KMS-11 (cell line): ENCODE data around the gene ELP5.

Experiments used
- H2AFZ ChIP-seq: fragments of 200-600 bp; sonication (generic); 2 replicates; pipeline ENCODE4 v1.6.1; 2016; ENCODE audit warnings: antibody characterized with exemption, mixed run types, low read depth
- H3K27ac ChIP-seq: fragments of 200-600 bp; sonication (generic); 2 replicates; pipeline ENCODE4 v1.6.1; 2016; ENCODE audit warnings: mild to moderate bottlenecking, mixed run types
- H3K27me3 ChIP-seq: fragments of 200-600 bp; sonication (generic); 2 replicates; pipeline ENCODE4 v1.6.1; 2017; ENCODE audit warnings: mild to moderate bottlenecking, low read depth, mixed run types, moderate library complexity; ENCODE audit not compliant: insufficient read depth
- H3K36me3 ChIP-seq: fragments of 200-600 bp; sonication (generic); 2 replicates; pipeline ENCODE4 v1.6.1; 2017; ENCODE audit warnings: mild to moderate bottlenecking, mixed run types; ENCODE audit not compliant: insufficient read depth
- H3K4me1 ChIP-seq: fragments of 200-600 bp; sonication (generic); 2 replicates; pipeline ENCODE4 v1.6.1; 2016; ENCODE audit warnings: mild to moderate bottlenecking, low read depth, mixed run types; ENCODE audit not compliant: poor library complexity, severe bottlenecking
- H3K4me2 ChIP-seq: fragments of 200-600 bp; sonication (generic); 2 replicates; pipeline ENCODE4 v1.7.0; 2016; ENCODE audit warnings: mild to moderate bottlenecking, mixed run types
- H3K4me3 ChIP-seq: fragments of 200-600 bp; sonication (generic); IDR thresholded peaks from 2 replicates; pipeline ENCODE4 v1.6.1; 2017; ENCODE audit warnings: low read depth, low read length, mixed read lengths; ENCODE audit not compliant: insufficient read depth
- H3K79me2 ChIP-seq: fragments of 200-600 bp; sonication (generic); 2 replicates; pipeline ENCODE4 v1.6.1; 2016; ENCODE audit warnings: low read depth, mixed run types; ENCODE audit not compliant: insufficient read depth
- H3K9ac ChIP-seq: fragments of 200-600 bp; sonication (generic); 2 replicates; pipeline ENCODE4 v1.6.1; 2016; ENCODE audit warnings: mild to moderate bottlenecking, mixed run types
- H4K20me1 ChIP-seq: fragments of 200-600 bp; sonication (generic); 2 replicates; pipeline ENCODE4 v1.6.1; 2016; ENCODE audit warnings: mild to moderate bottlenecking, mixed run types; ENCODE audit not compliant: insufficient read depth
- TF ChIP-seq, protein P1 (sequence below): fragments of 200-600 bp; sonication (generic); conservative IDR thresholded peaks from 2 replicates; pipeline ENCODE4 v1.6.1; 2017; ENCODE audit warnings: low read depth, mild to moderate bottlenecking, antibody characterized with exemption, low read length, moderate library complexity, mixed read lengths

ELP5 gene

DNA sequence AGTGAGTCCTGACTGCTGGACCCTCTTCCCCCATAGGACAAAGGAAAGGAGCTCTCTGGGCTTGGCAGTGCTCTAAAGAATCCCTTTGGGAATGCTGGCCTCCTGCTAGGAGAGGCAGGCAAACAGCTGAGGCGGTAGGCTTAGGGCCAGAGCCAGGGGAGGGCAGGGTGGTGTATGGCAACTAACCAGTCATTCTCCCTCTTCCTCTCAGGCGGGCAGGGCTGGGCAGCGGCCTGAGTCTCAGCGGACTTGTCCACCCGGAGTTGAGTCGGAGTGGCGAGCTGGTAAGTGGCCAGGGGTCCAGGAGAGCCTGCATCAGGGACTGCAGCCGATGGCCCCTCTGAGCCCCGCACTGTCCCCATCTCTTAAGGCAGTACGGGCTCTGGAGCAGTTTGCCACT lies 27.9 kb upstream of the ELP5 start:
- H3K27me3 ChIP-seq, result no peaks in the 10 kb centered on the region
- no peak overlapping the region for H2AFZ ChIP-seq
- H3K9ac ChIP-seq, result no peak overlapping the region
- no peak overlapping the region for H3K4me3 ChIP-seq
- no peak overlapping the region for H3K27ac ChIP-seq
- H3K4me1 ChIP-seq, result no peaks in the 10 kb centered on the region
- H4K20me1 ChIP-seq, result no peaks in the 10 kb centered on the region
- no peaks in the 10 kb centered on the region for H3K36me3 ChIP-seq
- H3K79me2 ChIP-seq, result no peaks in the 10 kb centered on the region
- TF ChIP-seq, protein P1, sequence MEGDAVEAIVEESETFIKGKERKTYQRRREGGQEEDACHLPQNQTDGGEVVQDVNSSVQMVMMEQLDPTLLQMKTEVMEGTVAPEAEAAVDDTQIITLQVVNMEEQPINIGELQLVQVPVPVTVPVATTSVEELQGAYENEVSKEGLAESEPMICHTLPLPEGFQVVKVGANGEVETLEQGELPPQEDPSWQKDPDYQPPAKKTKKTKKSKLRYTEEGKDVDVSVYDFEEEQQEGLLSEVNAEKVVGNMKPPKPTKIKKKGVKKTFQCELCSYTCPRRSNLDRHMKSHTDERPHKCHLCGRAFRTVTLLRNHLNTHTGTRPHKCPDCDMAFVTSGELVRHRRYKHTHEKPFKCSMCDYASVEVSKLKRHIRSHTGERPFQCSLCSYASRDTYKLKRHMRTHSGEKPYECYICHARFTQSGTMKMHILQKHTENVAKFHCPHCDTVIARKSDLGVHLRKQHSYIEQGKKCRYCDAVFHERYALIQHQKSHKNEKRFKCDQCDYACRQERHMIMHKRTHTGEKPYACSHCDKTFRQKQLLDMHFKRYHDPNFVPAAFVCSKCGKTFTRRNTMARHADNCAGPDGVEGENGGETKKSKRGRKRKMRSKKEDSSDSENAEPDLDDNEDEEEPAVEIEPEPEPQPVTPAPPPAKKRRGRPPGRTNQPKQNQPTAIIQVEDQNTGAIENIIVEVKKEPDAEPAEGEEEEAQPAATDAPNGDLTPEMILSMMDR, result no peak
- no peak overlapping the region for H3K4me2 ChIP-seq

DNA sequence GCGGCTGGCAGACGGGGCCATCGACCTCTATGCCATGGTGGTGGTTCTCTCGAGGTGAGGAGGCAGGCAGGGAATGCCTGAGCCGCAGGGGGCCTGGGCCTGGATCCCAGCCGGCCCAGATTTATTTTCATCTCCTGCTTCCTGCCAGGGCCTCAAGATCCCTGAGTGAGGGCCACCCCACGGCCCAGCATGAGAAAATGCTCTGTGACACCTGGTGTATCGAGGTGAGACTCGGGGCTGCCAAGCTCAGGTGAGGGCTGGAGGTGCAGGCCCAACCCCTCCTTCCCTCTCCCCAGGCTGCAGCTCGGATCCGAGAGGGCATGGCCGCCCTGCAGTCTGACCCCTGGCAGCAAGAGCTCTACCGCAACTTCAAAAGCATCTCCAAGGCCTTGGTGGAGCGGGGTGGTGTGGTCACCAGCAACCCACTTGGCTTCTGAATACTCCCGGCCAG lies 27.3 kb upstream of the ELP5 start:
- Histone ChIP-seq H3K27me3 (no peaks in the 10 kb centered on the region), H3K36me3 (no peaks in the 10 kb centered on the region), H3K4me1 (no peaks in the 10 kb centered on the region), H2AFZ (no peak overlapping the region), H3K9ac (no peak overlapping the region), H3K4me2 (no peak overlapping the region), H3K4me3 (no peak overlapping the region), H3K27ac (no peak overlapping the region), H4K20me1 (no peaks in the 10 kb centered on the region), H3K79me2 (no peaks in the 10 kb centered on the region)
- TF ChIP-seq, protein P1, result no peak

DNA sequence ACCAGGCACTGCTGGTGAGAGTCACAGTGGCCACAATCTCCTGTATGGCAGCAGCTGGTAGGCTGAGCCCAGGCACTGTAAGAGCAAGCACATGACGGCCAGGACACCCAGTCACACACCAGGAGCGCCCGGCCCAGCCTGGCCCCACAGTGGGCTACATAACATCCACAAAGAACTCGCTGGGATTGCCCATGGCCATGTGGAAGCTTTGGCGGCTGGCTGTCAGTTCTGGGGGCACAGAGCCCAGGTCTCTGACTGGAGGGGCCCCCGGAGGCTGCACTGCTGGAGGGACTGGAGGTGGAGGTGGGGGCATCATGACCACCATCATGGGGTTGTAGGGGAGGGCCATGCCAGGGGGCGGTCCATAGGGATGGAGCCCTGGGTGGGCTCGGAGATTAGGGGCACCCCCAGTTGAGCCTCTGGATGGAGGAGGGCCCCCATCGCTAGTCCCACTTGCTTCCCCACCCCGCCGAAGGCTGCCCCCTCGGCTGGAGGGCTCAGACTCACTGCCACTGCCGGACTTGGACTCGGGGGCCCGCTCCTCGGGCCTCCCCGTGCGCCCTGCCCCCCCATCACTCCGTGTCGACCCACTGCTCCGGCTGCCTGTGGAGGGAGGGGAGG lies 26.2 kb upstream of the ELP5 start:
- TF ChIP-seq, protein P1, result no peak
- H3K36me3 ChIP-seq, result no peaks in the 10 kb centered on the region
- no peak overlapping the region for H3K27ac ChIP-seq
- H3K27me3 ChIP-seq, result no peaks in the 10 kb centered on the region
- H2AFZ ChIP-seq, result no peak overlapping the region
- H4K20me1 ChIP-seq, result no peaks in the 10 kb centered on the region
- H3K79me2 ChIP-seq, result no peaks in the 10 kb centered on the region
- no peak overlapping the region for H3K9ac ChIP-seq
- no peak overlapping the region for H3K4me2 ChIP-seq
- H3K4me1 ChIP-seq, result no peaks in the 10 kb centered on the region
- H3K4me3 ChIP-seq, result no peak overlapping the region

DNA sequence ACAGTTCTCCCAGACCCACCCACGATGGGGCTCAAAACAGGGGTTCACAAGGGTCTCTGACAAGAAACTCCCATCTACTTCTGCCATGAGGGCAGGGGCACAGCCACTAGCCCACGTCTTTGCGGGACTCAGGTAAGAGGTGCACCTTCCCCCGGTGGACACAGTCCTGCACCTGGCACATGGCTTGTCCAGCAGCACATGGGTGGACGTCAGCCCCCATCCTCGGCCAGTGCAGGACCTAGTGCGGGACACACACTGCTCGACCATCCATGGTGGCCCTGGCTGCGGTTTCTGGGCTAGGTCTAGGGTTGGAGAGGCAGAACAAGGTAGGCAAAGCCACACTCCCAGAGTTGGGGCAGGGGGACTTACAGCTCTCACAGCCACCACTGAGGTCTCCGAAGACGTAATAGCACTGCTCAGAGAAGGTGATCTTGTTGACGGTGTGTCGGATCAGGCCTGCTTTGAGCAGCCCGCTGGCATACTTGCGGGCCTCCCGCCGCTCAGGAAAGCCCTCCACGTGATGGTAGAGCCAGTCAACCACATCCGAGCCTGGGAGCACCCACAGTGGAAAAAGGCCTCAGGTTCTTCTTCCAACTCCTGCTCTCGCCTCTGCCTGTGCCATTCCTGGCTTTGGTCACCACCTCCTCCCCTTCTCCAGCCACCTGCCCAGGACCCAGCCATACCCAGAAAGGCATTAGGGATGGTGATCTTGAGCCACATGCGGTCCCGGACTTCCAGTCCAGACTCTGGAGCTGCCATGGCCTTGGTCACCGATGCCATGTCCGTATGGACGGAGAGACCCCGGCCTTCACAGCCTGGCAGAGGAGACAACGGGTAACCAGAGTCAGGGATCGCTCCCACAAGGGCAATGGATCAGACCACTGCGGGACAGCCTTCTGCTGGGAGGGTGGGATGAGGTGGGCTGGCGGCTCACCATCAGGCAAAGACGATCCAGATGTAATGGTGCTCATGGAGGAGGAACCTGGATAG lies 25.0 kb upstream of the ELP5 start:
- H3K4me1 ChIP-seq, result no peaks in the 10 kb centered on the region
- H3K4me3 ChIP-seq, result no peak overlapping the region
- H2AFZ ChIP-seq, result no peak overlapping the region
- H3K4me2 ChIP-seq, result no peak overlapping the region
- H3K27me3 ChIP-seq, result no peaks in the 10 kb centered on the region
- H3K27ac ChIP-seq, result no peak overlapping the region
- no peaks in the 10 kb centered on the region for H4K20me1 ChIP-seq
- TF ChIP-seq, protein P1, result no peak
- H3K9ac ChIP-seq, result no peak overlapping the region
- no peaks in the 10 kb centered on the region for H3K79me2 ChIP-seq
- H3K36me3 ChIP-seq, result no peaks in the 10 kb centered on the region
